Astrocyte (in vitro differentiated cells and primary cell): ENCODE data around the gene KLHL22. TPM values are rescaled to one million over a fixed set of nuclear protein-coding genes. Genes with fewer than 3 reads are reported as not detected.

Experiments
- DNase-seq: peaks from one replicate; pipeline ENCODE4 v3.0.0-alpha.2; 2010; ENCODE audit warnings: low read depth
- FAIRE-seq: peaks from 2 replicates; lab custom pipeline; 2011; peaks lifted over from hg19 to GRCh38; lab: Jason Lieb, UNC
- H2AFZ ChIP-seq: 2 replicates; pipeline ENCODE4 v1.6.0; 2012; ENCODE audit warnings: low read depth, low read length, inconsistent platforms
- H3K27ac ChIP-seq: 2 replicates; pipeline ENCODE4 v1.5.1; 2011; ENCODE audit warnings: low read depth, low read length, inconsistent platforms
- H3K27me3 ChIP-seq: 2 replicates; pipeline ENCODE4 v1.6.0; 2011; ENCODE audit warnings: low read length, inconsistent platforms; ENCODE audit not compliant: insufficient read depth
- H3K36me3 ChIP-seq: 2 replicates; pipeline ENCODE4 v1.5.1; 2011; ENCODE audit warnings: low read length, inconsistent platforms; ENCODE audit not compliant: insufficient read depth
- H3K4me1 ChIP-seq: 2 replicates; pipeline ENCODE4 v1.5.1; 2011; ENCODE audit warnings: low read length, inconsistent platforms; ENCODE audit not compliant: insufficient read depth
- H3K4me2 ChIP-seq: 2 replicates; pipeline ENCODE4 v1.6.0; 2012; ENCODE audit warnings: low read length, inconsistent platforms
- H3K4me3 ChIP-seq: 2 replicates; pipeline ENCODE4 v1.5.1; 2011; ENCODE audit warnings: low read depth, mild to moderate bottlenecking, low read length, inconsistent platforms; ENCODE audit not compliant: insufficient read depth
- H3K79me2 ChIP-seq: 2 replicates; pipeline ENCODE4 v1.6.0; 2012; ENCODE audit warnings: mild to moderate bottlenecking, low read length, inconsistent platforms; ENCODE audit not compliant: insufficient read depth
- H3K9ac ChIP-seq: 2 replicates; pipeline ENCODE4 v1.6.0; 2012; ENCODE audit warnings: mild to moderate bottlenecking, low read length, inconsistent platforms
- H3K9me3 ChIP-seq: 2 replicates; pipeline ENCODE4 v1.5.1; 2012; ENCODE audit warnings: low read depth, mild to moderate bottlenecking, low read length, inconsistent platforms; ENCODE audit not compliant: insufficient read depth
- H4K20me1 ChIP-seq: 2 replicates; pipeline ENCODE4 v1.6.0; 2012; ENCODE audit warnings: low read length, inconsistent platforms; ENCODE audit not compliant: insufficient read depth
- H3K27ac Mint-ChIP-seq: one replicate; pipeline ENCODE4 v1.8.0; 2021; ENCODE audit warnings: mild to moderate bottlenecking, mixed read lengths; ENCODE audit not compliant: unreplicated experiment
- H3K27me3 Mint-ChIP-seq: one replicate; pipeline ENCODE4 v1.8.0; 2021; ENCODE audit warnings: low read depth, mixed read lengths; ENCODE audit not compliant: unreplicated experiment
- H3K36me3 Mint-ChIP-seq: one replicate; pipeline ENCODE4 v1.8.0; 2021; ENCODE audit warnings: low read depth, mixed read lengths; ENCODE audit not compliant: unreplicated experiment
- H3K4me1 Mint-ChIP-seq: one replicate; pipeline ENCODE4 v1.8.0; 2021; ENCODE audit warnings: low read depth, mixed read lengths; ENCODE audit not compliant: unreplicated experiment
- H3K4me3 Mint-ChIP-seq: one replicate; pipeline ENCODE4 v1.8.0; 2021; ENCODE audit warnings: mild to moderate bottlenecking, moderate library complexity, mixed read lengths; ENCODE audit not compliant: unreplicated experiment
- H3K9me3 Mint-ChIP-seq: one replicate; pipeline ENCODE4 v1.8.0; 2021; ENCODE audit warnings: mild to moderate bottlenecking, mixed read lengths; ENCODE audit not compliant: unreplicated experiment
- EZH2 ChIP-seq: IDR thresholded peaks from 2 replicates; pipeline ENCODE4 v1.6.1; 2012; ENCODE audit warnings: mild to moderate bottlenecking, low read length, inconsistent platforms; ENCODE audit not compliant: insufficient read depth
- total RNA-seq: library from RNA; stranded (reverse); gene quantifications from 2 replicates; pipeline ENCODE4 v1.2.1, GENCODE V29; 2021
- TF ChIP-seq, protein P1 (sequence below): IDR thresholded peaks from 2 replicates; pipeline ENCODE4 v1.5.1; 2011; ENCODE audit warnings: low read depth, mild to moderate bottlenecking, inconsistent platforms, low read length, moderate library complexity; ENCODE audit not compliant: insufficient read depth

KLHL22 gene
- total RNA-seq, 1 donor from 2014 or later: 14.0 TPM

DNA sequence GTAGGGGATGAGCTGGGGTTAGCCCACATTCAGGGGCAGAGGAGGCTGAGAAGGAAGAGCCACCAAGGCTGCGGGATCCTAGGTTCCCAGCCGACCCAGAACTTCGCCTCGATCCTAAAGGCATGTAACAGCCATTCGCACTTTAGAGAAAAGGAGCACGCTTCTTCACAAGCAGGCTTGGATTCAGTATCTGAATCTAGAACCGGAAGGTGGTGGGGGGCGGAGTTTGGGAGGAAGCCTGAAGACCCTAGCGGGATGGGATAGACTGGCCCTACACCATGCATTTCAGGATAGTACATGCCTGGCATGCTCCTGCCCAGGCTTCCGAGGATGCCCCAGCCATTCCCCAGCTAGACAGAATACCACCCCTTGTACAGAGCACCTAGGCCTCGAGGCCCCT is 62.4 kb downstream of the KLHL22 start:
- Histone ChIP-seq H3K36me3 (no peaks in the 10 kb centered on the region), H3K27ac (no peak overlapping the region), H3K4me1 (peaks cover 21% of the 10 kb centered on the region), H3K27me3 (no peaks in the 10 kb centered on the region), H4K20me1 (peaks cover 87% of the 10 kb centered on the region), H2AFZ (no peak overlapping the region), H3K4me2 (no peak overlapping the region), H3K9ac (no peak overlapping the region), H3K9me3 (no peaks in the 10 kb centered on the region), H3K79me2 (peaks cover 68% of the 10 kb centered on the region), H3K4me3 (no peak overlapping the region)
- no peak overlapping the region for H3K27ac Mint-ChIP-seq
- H3K9me3 Mint-ChIP-seq: peaks cover 4% of the 10 kb centered on the region
- peaks cover 38% of the 10 kb centered on the region for H3K27me3 Mint-ChIP-seq
- H3K36me3 Mint-ChIP-seq: peaks cover 20% of the 10 kb centered on the region
- DNase-seq: no peak
- no peak for TF ChIP-seq EZH2
- TF ChIP-seq, protein P1, sequence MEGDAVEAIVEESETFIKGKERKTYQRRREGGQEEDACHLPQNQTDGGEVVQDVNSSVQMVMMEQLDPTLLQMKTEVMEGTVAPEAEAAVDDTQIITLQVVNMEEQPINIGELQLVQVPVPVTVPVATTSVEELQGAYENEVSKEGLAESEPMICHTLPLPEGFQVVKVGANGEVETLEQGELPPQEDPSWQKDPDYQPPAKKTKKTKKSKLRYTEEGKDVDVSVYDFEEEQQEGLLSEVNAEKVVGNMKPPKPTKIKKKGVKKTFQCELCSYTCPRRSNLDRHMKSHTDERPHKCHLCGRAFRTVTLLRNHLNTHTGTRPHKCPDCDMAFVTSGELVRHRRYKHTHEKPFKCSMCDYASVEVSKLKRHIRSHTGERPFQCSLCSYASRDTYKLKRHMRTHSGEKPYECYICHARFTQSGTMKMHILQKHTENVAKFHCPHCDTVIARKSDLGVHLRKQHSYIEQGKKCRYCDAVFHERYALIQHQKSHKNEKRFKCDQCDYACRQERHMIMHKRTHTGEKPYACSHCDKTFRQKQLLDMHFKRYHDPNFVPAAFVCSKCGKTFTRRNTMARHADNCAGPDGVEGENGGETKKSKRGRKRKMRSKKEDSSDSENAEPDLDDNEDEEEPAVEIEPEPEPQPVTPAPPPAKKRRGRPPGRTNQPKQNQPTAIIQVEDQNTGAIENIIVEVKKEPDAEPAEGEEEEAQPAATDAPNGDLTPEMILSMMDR: no peak
- H3K4me1 Mint-ChIP-seq: peaks cover 6% of the 10 kb centered on the region
- no peak for FAIRE-seq
- peak overlapping the region; percentile 37 for H3K4me3 Mint-ChIP-seq

DNA sequence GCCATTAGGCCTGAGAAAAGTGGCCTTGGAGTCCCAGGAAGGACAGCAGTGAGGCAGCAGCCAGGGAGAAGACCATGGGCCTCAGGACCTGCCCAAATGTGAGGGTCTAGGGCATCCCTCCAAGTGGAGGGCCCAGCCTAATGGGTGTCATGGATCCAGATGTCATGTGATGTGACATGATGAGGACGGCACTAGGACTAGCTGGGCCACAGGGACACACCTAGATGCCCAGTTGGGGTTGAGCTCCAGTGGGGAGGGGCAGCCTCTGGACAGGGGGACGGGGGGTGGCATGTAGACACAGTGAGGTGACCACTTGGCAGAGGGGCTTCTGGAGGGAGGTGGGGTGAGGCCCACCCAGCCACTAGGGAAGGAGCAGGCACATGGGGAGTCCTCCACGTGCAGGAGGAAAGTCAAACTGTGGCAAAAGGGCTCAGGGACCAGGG is 63.3 kb downstream of the KLHL22 start:
- Mint-ChIP-seq H3K9me3 (peaks cover 4% of the 10 kb centered on the region), H3K4me1 (peaks cover 5% of the 10 kb centered on the region), H3K36me3 (peaks cover 23% of the 10 kb centered on the region), H3K4me3 (no peak overlapping the region), H3K27me3 (peaks cover 43% of the 10 kb centered on the region), H3K27ac (no peak overlapping the region)
- peaks cover 67% of the 10 kb centered on the region for H3K79me2 ChIP-seq
- H3K27ac ChIP-seq: no peak overlapping the region
- no peak overlapping the region for H3K4me3 ChIP-seq
- no peak overlapping the region for H3K9ac ChIP-seq
- no peak overlapping the region for H2AFZ ChIP-seq
- FAIRE-seq (no peak), DNase-seq (no peak)
- H3K4me1 ChIP-seq: peaks cover 20% of the 10 kb centered on the region
- no peak overlapping the region for H3K4me2 ChIP-seq
- no peaks in the 10 kb centered on the region for H3K9me3 ChIP-seq
- peaks cover 4% of the 10 kb centered on the region for H3K36me3 ChIP-seq
- TF ChIP-seq, protein P1: no peak
- no peak for TF ChIP-seq EZH2
- H4K20me1 ChIP-seq: peaks cover 96% of the 10 kb centered on the region
- no peaks in the 10 kb centered on the region for H3K27me3 ChIP-seq

DNA sequence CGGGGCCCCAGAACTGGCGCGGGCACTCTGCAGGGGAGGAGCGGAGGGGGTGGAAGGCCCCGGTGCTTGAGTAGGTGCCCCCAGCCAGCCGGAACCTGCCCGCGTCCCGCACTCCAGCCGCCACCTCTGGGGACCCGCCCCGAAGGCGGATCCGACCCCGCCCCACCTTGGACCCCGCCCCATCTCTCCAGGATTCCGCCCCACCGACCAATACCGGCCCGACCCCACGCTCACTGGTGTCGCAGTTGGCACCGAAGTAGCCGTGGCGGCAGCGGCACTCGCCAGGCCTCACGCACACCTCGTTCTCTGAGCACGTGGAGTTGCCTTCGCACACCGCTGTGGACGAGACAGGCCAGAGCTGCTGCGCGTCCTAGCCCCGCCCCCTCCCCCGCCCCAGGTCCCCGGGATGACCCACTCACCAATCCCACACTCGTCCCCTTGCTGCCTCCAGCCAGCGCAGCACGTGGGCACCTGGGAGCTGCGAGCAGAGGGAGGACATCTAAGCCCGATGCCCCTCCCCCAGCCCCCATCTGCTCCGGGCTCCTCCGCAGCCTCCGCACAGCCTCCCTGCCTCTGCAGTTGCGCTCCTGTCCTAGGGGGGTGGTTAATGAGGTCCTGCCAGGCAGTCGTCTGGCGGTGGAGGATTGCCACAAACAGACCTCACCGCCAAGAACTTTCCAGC is 63.9 kb downstream of the KLHL22 start:
- Mint-ChIP-seq H3K4me1 (peaks cover 5% of the 10 kb centered on the region), H3K4me3 (no peak overlapping the region), H3K36me3 (peaks cover 29% of the 10 kb centered on the region), H3K27me3 (peaks cover 48% of the 10 kb centered on the region), H3K27ac (no peak overlapping the region), H3K9me3 (peaks cover 4% of the 10 kb centered on the region)
- peak overlapping the region; percentile 85 for H3K4me2 ChIP-seq
- H3K36me3 ChIP-seq: peaks cover 7% of the 10 kb centered on the region
- DNase-seq (no peak), FAIRE-seq (no peak)
- no peak overlapping the region for H3K9ac ChIP-seq
- H4K20me1 ChIP-seq: peaks cover 96% of the 10 kb centered on the region
- no peaks in the 10 kb centered on the region for H3K27me3 ChIP-seq
- no peak overlapping the region for H2AFZ ChIP-seq
- H3K79me2 ChIP-seq: peaks cover 61% of the 10 kb centered on the region
- H3K4me1 ChIP-seq: peaks cover 20% of the 10 kb centered on the region
- H3K9me3 ChIP-seq: no peaks in the 10 kb centered on the region
- peak overlapping the region; percentile 28 for H3K4me3 ChIP-seq
- no peak overlapping the region for H3K27ac ChIP-seq
- no peak for TF ChIP-seq EZH2
